CD4-positive, alpha-beta T cell treated with Interleukin-1 beta for 1 hour (primary cell): ENCODE results near the gene WIPF2.
"Not testable (repeated sequence)": the region's sequence is repeated elsewhere in the genome, so short reads cannot be mapped to it uniquely, and the experiment has no call there.

Experiments used
- DNase-seq, 2 donors: peaks; one replicate each; pipeline ENCODE4 v3.0.0-alpha.2; 2020 to 2022

Gene WIPF2

DNA sequence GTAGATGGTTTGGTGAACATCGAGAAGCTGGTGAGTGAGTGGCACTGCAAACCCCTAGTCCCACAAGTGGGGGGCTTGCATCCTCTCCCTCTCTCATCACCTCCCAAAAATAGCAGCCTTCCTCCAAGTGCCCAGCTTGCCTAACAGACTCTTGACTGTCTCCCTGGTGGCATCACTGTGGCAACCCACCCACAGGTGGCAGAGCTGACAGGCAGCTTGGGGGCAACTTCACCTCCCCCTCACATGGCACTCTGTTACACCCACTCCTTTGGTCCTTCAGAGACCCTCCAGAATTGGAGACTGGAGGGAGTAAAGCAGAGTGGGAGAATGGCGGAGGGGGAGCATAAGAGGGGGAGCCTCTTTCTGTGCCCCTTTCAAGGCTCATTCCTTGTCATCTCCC, 26.1 kb upstream of the WIPF2 start:
- DNase-seq, result no peak

DNA sequence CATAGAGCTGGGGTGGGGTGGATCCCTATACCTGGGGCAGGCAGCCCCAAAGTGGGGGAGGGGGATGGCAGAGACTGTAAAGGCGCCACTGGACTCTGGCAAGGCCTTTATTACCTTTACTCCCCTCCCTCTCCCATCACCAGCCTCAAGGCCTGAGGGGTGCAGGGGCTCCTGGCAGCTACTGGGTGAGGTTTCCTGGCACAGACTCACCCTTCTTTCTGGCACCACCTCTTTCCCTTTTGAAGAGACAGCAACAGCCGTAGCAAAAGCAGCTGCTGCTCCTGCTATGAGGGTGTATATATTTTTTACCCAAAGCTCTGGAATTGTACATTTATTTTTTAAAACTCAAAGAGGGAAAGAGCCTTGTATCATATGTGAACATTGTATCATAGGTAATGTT, 24.3 kb upstream of the WIPF2 start:
- DNase-seq, result no peak

GRCh38 chr17:40197550-40197949, 21.6 kb upstream of the WIPF2 start:
- no peak for DNase-seq

DNA sequence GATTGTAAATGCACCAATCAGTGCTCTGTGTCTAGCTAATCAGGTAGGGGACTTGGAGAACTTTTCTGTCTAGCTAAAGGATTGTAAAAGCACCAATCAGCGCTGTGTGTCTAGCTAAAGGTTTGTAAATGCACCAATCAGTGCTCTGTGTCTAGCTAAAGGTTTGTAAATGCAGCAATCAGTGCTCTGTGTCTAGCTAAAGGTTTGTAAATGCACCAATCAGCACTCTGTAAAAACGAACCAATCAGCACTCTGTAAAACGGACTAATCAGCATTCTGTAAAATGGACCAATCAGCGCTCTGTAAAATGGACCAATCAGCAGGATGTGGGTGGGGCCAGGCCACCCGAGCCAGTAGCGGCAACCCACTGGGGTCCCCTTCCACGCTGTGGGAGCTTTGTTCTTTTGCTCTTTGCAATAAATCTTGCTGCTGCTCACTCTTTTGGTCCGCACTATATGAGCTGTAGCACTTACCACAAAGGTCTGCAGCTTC, 21.1 kb upstream of the WIPF2 start:
- DNase-seq, result peak in 1 of 2 donors; percentile 41

DNA sequence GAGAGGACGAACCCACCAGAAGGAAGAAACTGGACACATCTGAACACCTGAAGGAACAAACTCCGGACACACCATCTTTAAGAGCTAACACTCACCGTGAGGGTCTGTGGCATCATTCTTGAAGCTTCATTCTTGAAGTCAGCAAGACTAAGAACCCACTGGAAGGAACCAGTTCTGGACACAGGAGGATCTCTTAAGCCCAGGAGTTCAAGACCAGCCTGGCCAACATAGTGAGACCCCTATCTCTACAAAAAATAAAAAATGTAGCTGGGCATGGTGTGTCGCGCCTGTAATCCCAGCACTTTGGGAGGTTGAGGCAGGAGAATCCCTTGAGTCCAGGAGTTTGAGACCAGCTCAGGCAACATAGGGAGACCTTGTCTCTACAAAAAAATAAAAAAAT, 20.5 kb upstream of the WIPF2 start:
- DNase-seq, result no peak

GRCh38 chr17:40203131-40203530, 16.0 kb upstream of the WIPF2 start:
- DNase-seq, result no peak

GRCh38 chr17:40206193-40206592, 12.9 kb upstream of the WIPF2 start:
- not testable (repeated sequence) for DNase-seq

- no peak for DNase-seq
Measured at GRCh38 chr17:40209404-40210093, 9.6 kb upstream of the WIPF2 start.

DNA sequence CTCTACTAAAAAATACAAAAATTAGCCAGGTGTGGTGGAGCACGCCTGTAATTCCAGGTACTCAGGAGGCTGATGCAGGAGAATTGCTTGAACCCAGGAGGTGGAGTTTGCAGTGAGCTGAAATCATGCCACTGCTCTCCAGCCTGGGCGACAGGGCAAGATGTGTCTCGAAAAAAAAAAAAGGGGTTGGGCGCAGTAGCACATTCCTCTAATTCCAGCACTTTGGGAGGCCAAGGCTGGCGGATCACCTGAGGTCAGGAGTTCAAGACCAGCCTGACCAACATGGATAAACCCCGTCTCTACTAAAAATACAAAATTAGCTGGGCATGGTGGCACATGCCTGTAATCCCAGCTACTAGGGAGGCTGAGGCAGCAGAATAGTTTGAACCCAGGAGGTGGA, 5.2 kb upstream of the WIPF2 start:
- not testable (repeated sequence) for DNase-seq

DNA sequence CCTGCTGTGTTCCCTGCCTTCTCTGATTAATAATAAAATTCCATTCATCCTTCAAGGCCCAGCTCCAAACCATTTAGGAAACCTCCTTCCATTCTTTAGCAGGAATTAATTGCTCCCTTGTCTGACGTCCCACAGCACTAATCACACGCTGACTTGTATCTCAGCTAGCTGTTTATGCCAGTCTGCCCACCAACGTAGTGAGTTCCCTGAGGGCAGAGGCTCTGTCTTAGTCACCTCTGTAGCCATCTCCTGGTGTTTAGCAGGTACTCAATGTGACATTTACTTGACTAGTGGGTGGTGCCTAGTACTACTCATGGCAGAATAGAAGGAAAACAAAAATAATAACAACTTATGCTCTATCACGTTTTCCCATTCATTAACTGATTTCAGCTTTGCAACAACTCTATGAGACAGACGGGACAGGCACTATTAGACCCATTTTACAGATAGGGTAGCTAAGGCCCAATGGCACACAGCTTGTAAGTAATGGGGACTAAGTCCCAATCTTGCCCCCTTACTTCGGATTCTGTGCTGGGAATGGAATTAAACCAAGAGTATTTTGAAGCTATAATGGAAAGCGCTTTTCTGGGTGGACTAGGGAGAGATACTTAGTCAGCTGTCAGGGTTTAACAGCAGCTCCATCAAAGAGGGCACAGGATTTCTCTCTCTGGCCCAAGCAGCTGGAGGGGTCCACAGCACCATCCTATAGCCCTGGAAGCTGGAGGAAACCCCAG, 931 bp upstream of the WIPF2 start:
- DNase-seq, result peak in 1 of 2 donors; percentile 17

DNA sequence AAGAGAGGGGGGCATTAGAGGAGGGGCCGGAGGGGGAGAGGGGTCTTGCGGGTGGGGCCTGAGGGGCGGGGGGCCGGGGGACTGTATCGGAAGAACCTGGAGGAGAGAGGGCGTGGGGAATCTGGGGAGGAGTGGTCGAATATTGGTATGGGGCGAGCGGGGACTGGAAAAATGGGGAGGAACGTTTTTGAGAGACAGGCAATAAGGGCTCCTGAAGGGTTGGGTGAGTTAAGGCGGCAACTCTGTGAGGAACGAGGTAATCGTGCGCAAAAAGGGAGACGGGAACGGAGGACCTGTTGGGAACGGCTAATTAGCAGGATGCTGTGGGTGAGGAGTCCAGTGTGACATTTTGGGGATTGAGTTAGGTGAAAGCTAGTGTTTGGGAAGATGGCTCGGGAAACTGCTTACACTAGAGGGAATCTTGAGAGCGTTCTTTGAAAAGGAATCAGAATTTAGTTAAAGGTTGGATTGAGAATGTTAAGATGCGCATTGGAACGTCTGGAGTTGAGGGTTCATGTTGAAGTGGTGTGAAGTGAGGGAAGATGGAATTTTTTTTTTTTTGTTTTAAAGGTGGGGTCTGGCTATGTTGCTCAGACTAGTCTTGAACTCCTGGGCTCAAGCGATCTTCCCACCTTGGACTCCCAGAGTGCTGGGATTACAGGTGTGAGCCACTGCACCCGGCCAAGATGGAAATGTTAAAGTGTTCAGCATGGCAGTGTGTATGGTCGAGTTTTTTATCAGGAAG, 662 bp downstream of the WIPF2 start:
- peak in 1 of 2 donors; percentile 30 for DNase-seq

DNA sequence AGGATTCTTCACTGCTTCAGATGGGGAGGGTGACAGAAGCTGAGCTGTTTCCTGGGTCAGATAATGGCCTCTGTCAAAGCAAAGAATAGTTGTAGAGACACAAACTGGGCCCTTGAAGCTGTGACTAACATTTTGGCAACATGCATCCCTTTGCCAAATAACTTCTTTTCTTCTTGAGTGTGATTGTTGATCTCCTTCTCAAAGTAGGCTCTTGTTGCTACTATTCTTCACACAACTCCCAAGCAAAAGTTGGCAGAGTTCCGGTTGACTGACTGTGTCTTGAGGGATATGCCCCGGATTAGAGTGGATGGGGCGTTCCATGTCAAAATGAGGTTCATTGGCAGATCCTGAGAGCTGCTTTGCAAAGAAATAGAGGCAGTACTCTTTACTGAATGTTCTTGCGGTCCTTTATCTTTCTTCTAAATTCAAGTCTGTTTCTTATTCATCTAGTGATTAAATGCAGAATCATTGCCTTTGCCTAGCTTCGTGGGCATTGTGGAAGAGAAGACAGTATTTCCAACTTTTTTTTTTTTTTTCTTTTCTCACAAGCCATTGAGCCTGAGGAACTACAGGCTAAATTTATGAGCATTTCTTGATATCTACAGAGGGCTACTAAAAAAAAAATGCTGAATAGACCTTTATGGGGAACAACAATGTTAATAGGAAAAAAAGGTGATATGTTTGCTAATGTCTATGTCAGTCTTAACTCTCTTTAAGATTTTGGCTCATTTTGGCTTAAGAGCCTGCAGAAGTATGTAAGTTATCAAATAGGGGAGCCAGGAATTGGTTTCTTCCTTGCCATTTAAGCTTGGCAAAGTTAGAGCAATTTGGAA, 5.8 kb downstream of the WIPF2 start:
- DNase-seq, result no peak

- not testable (repeated sequence) for DNase-seq
Measured at GRCh38 chr17:40229146-40229545, 10.0 kb downstream of the WIPF2 start.

- no peak for DNase-seq
Measured at GRCh38 chr17:40230670-40231069, 11.6 kb downstream of the WIPF2 start.

GRCh38 chr17:40231928-40232327, 12.8 kb downstream of the WIPF2 start:
- DNase-seq, result not testable (repeated sequence)

DNA sequence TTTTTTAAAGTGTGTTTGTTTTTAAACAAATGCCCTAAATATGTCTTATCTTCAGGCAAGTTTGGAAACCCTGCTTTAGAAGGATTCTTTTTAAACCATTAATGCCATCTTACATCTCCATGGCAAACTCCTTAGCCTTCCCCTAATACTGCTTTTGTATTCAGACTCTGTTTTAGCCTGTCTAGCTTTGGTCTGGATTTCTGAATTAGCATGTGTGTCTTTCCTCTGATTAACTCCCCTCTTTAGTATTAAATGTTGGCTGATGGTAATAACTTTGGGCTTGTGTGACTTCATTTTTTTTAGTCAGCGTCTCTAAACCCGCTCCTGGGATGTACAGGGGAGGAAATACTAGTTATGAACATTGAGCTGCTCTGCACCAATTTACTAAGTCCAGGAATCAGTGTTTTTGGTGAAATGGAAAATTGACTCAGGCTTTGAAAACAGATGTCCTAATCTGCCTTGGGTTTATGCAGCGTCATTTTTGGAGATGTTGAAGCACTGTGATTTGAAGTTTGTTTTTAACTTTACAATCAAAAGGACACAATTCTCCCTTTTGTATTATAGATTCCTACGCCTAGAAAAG, 22.2 kb downstream of the WIPF2 start:
- no peak for DNase-seq

DNA sequence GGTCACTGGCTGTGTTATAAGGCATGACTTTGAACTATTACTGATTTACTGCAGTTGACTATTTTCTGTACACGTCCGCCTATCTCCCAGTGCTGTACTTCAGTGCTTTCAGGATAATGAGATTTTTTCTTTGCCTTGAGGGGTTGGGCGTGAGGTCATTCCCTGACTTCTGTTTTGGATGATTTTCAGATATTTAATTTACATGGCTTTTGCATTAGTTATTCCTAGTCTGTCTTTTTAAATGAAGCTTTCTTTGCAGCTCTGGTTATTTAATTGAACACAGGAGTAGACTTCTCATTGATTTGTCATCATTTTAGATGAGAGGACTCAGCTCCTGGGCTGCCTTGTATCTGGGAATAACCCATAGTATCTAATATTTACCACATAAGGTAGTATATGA, 23.7 kb downstream of the WIPF2 start:
- no peak for DNase-seq

GRCh38 chr17:40243761-40244160, 24.7 kb downstream of the WIPF2 start:
- no peak for DNase-seq

DNA sequence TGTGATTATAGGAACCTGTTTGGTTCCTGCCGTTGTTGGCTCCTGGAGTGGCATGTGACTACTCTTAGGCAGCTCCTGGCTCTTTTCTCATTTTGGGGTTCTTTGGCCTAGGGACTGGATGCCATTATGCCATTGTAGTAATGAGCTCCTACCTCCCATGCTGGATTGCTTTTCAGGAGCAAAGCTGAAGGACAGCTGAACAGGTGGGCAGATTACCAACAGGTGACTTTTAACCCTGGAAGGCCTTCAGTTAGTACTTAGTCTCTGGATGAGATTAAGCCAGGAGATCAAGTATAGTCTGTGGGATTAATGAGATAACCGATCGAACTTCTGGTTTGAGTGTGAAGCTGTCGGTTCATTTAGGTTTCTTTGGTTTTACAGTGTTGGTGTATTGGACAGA, 25.2 kb downstream of the WIPF2 start:
- no peak for DNase-seq

DNA sequence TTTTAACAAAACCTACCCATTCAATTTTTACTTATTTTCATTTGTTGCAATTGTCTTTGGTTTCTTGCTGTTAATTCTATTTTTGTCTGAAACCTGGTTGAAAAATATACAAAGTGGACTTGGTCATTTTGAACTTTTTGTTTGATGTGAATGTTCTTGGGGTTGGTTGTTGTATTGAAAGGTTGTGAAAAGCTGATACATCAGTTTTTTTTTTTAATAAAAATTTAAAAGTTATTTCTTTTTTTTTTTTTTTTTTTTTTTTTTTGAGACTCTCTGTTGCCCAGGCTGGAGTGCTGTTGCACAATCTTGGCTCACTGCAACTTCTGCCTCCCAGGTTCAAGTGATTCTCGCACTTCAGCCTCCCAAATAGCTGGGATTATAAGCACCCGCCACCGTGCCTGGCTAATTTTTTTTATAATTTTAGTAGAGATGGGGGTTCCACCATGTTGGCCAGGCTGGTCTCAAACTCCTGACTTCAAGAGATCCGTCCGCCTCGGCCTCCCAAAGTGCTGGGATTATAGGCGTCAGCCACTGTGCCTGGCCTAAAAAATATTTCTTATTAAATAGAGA, 28.9 kb downstream of the WIPF2 start:
- DNase-seq, result no peak

- DNase-seq, result no peak
Measured at GRCh38 chr17:40248507-40248906, 29.4 kb downstream of the WIPF2 start.

- no peak for DNase-seq
Measured at GRCh38 chr17:40251576-40251975, 32.5 kb downstream of the WIPF2 start.
